ENCODE results near the gene PAGE1. TPM values are rescaled to one million over a fixed set of nuclear protein-coding genes. Genes with fewer than 3 reads are reported as not detected.
"Not testable (repeated sequence)": the region's sequence is repeated elsewhere in the genome, so short reads cannot be mapped to it uniquely, and the experiment has no call there.

The PAGE1 gene
- total RNA-seq, 1 experiment from 2014 or later, result not detected

GRCh38 chrX:49725401-49725800 lies 29.6 kb upstream of the PAGE1 start:
- BruUV-seq (replicated peaks), result no TSS peak
- H3K9me2 ChIP-seq (ENCODE audit: insufficient read depth), result no peaks in the 10 kb centered on the region
- H3K27me3 ChIP-seq (ENCODE audit: insufficient read depth, low read length), result 0 out of 2 replicates have a peak, but pooled peaks cover 1% of the 10 kb centered on the region
- no peak overlapping the region for H3K9ac ChIP-seq (ENCODE audit: low read length)
- H3K36me3 ChIP-seq (ENCODE audit: control insufficient read depth in 1 of 2, insufficient read depth in 2 of 2, low read length in 2 of 2), result no peaks in the 10 kb centered on the region
- ATAC-seq, result no peak
- no peaks in the 10 kb centered on the region for H4K20me1 ChIP-seq (ENCODE audit: insufficient read depth)
- H3K4me1 ChIP-seq (ENCODE audit: control insufficient read depth in 1 of 2, insufficient read depth in 2 of 2, low read length in 2 of 2), result no peaks in the 10 kb centered on the region
- no peak overlapping the region for H3K4me2 ChIP-seq (ENCODE audit: low read length)
- TF ChIP-seq EGR1 (IDR thresholded peaks at IDR 0.05; ENCODE audit: low read depth), result no peak
- intact Hi-C loops (cut with micrococcal nuclease), result no loop called here
- RAD21 ChIA-PET (ENCODE audit: low non-redundant PET in 1 of 2, low total read pairs in 2 of 2, uncharacterized antibody in 2 of 2, unreplicated experiment in 2 of 2), result no interaction called here
- POLR2A ChIA-PET, result no interaction called here
- CTCF ChIA-PET, result no interaction called here
- no peaks in the 10 kb centered on the region for H3K79me2 ChIP-seq (ENCODE audit: insufficient read depth, low read length)
- H3K4me3 ChIP-seq (replicated peaks in 1 of 2; ENCODE audit: low read depth in 1 of 2, low read length in 2 of 2), result no peak overlapping the region
- H2AFZ ChIP-seq (ENCODE audit: low read depth, low read length, poor library complexity, severe bottlenecking), result no peak overlapping the region
- no peaks in the 10 kb centered on the region for H3K9me3 ChIP-seq (ENCODE audit: control insufficient read depth in 1 of 2, insufficient read depth in 1 of 2, low read depth in 1 of 2, low read length in 2 of 2)
- DNase-seq (ENCODE audit: low read depth, low spot score), result no peak
- H3K27ac ChIP-seq (ENCODE audit: low read depth, low read length), result no peak overlapping the region

DNA sequence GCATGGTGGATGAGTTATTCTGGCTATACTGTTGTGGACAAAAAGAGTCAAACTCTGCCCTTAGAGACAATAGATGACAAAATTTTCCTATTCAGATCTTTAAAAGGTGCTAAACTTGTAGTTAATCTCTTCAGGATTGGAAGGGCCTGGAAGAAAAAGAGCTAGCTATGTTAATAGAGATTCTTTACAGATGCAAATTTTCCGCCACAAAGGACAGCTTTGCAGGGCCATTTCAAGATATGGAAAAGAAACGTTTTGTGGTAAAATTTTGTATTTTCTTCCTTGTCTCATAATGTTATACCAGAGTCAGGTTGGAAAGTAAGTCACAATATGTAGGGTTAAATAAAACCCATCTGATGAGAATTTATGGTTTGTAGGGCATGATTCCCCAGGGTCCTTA lies 24.3 kb upstream of the PAGE1 start:
- CTCF ChIA-PET; BruUV-seq (replicated peaks); POLR2A ChIA-PET; RAD21 ChIA-PET (ENCODE audit: low non-redundant PET in 1 of 2, low total read pairs in 2 of 2, uncharacterized antibody in 2 of 2, unreplicated experiment in 2 of 2); H3K9me3 ChIP-seq (ENCODE audit: control insufficient read depth in 1 of 2, insufficient read depth in 1 of 2, low read depth in 1 of 2, low read length in 2 of 2); DNase-seq (ENCODE audit: low read depth, low spot score); H3K4me2 ChIP-seq (ENCODE audit: low read length); H2AFZ ChIP-seq (ENCODE audit: low read depth, low read length, poor library complexity, severe bottlenecking); H3K4me3 ChIP-seq (replicated peaks in 1 of 2; ENCODE audit: low read depth in 1 of 2, low read length in 2 of 2); H3K9me2 ChIP-seq (ENCODE audit: insufficient read depth); H4K20me1 ChIP-seq (ENCODE audit: insufficient read depth); H3K9ac ChIP-seq (ENCODE audit: low read length); H3K4me1 ChIP-seq (ENCODE audit: control insufficient read depth in 1 of 2, insufficient read depth in 2 of 2, low read length in 2 of 2); intact Hi-C loops (cut with micrococcal nuclease); H3K79me2 ChIP-seq (ENCODE audit: insufficient read depth, low read length); H3K36me3 ChIP-seq (ENCODE audit: control insufficient read depth in 1 of 2, insufficient read depth in 2 of 2, low read length in 2 of 2); H3K27ac ChIP-seq (ENCODE audit: low read depth, low read length); ATAC-seq: not testable (repeated sequence)
- H3K27me3 ChIP-seq (ENCODE audit: insufficient read depth, low read length), result peaks cover 12% of the 10 kb centered on the region

DNA sequence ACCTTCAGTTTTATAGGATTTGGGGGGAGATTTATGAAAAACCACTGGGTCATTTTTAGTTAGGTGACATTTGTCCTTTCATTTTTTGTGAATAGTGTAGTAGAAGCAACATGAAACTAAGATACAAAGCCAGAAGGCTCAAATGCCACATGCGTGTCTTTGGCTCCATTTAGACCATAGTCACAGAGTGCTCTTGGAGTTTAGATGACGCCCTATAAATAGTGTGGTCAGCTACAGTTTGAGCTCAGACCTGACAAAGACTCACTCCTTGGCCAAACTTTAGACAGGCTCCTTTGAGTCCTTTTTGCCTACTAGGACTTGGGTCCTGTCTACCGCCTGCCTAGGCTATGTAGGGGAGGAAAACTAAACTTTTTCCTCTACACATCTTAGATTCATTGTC lies 16.8 kb upstream of the PAGE1 start:
- H2AFZ ChIP-seq (ENCODE audit: low read depth, low read length, poor library complexity, severe bottlenecking), result no peak overlapping the region
- no peak overlapping the region for H3K9ac ChIP-seq (ENCODE audit: low read length)
- BruUV-seq (replicated peaks), result no TSS peak
- H3K36me3 ChIP-seq (ENCODE audit: control insufficient read depth in 1 of 2, insufficient read depth in 2 of 2, low read length in 2 of 2), result no peaks in the 10 kb centered on the region
- H3K9me2 ChIP-seq (ENCODE audit: insufficient read depth), result no peaks in the 10 kb centered on the region
- ATAC-seq (no peak), DNase-seq (ENCODE audit: low read depth, low spot score) (no peak)
- no peaks in the 10 kb centered on the region for H3K9me3 ChIP-seq (ENCODE audit: control insufficient read depth in 1 of 2, insufficient read depth in 1 of 2, low read depth in 1 of 2, low read length in 2 of 2)
- no peak overlapping the region for H3K4me2 ChIP-seq (ENCODE audit: low read length)
- no peak overlapping the region for H3K4me3 ChIP-seq (replicated peaks in 1 of 2; ENCODE audit: low read depth in 1 of 2, low read length in 2 of 2)
- RAD21 ChIA-PET (ENCODE audit: low non-redundant PET in 1 of 2, low total read pairs in 2 of 2, uncharacterized antibody in 2 of 2, unreplicated experiment in 2 of 2), result no interaction called here
- POLR2A ChIA-PET, result no interaction called here
- intact Hi-C loops (cut with micrococcal nuclease), result no loop called here
- H3K27ac ChIP-seq (ENCODE audit: low read depth, low read length), result no peak overlapping the region
- CTCF ChIA-PET, result no interaction called here
- H3K27me3 ChIP-seq (ENCODE audit: insufficient read depth, low read length), result peaks cover 29% of the 10 kb centered on the region
- no peaks in the 10 kb centered on the region for H3K4me1 ChIP-seq (ENCODE audit: control insufficient read depth in 1 of 2, insufficient read depth in 2 of 2, low read length in 2 of 2)
- no peaks in the 10 kb centered on the region for H3K79me2 ChIP-seq (ENCODE audit: insufficient read depth, low read length)
- no peaks in the 10 kb centered on the region for H4K20me1 ChIP-seq (ENCODE audit: insufficient read depth)
- TF ChIP-seq CEBPB (IDR thresholded peaks at IDR 0.05; ENCODE audit: low read depth), result no peak
- no peak for TF ChIP-seq ZBTB33 (IDR thresholded peaks at IDR 0.05; ENCODE audit: extremely low read depth, insufficient replicate concordance, low read length)
- no peak for TF ChIP-seq ELF1 (IDR thresholded peaks at IDR 0.05; ENCODE audit: borderline replicate concordance, low read depth)
- TF ChIP-seq CTCF (IDR thresholded peaks at IDR 0.05 in 2 of 3, conservative IDR thresholded peaks at IDR 0.05 in 1 of 3; ENCODE audit: borderline replicate concordance in 1 of 3, insufficient read depth in 1 of 3, low read depth in 2 of 3, low read length in 2 of 3), result no peak
- no peak for TF ChIP-seq CBX3 (IDR thresholded peaks at IDR 0.05; ENCODE audit: low read depth)
- TF ChIP-seq ZFX (IDR thresholded peaks at IDR 0.05), result no peak
- no peak for TF ChIP-seq MAX (IDR thresholded peaks at IDR 0.05)
- TF ChIP-seq SRF (IDR thresholded peaks at IDR 0.05; ENCODE audit: low read depth), result no peak
- TF ChIP-seq POLR2AphosphoS5 (IDR thresholded peaks at IDR 0.05; ENCODE audit: low read depth, low read length), result no peak
- TF ChIP-seq EGR1 (IDR thresholded peaks at IDR 0.05; ENCODE audit: low read depth), result no peak

All from HCT116 (cell line).